Measurements from ENCODE around the gene SGCD.

SGCD gene

GRCh38 chr5:156803404-156803803 lies 476.4 kb downstream of the SGCD start:
- ChIA-PET CTCF (interaction anchor here (1.1 kb wide), 1 partner anchor 65 kb away, joined by 3 read pairs; no protein-coding TSS in a partner anchor), POLR2A (ENCODE audit: low non-redundant PET) (no interaction called here)
- DNase-seq (ENCODE audit: low spot score): no peak
- H3K27ac ChIP-seq: no peak overlapping the region
- no peak for TF ChIP-seq CTCF (conservative IDR thresholded peaks at IDR 0.05; ENCODE audit: low read depth)

GRCh38 chr5:156812959-156813358 lies 486.0 kb downstream of the SGCD start:
- no peak overlapping the region for H3K27ac ChIP-seq
- CTCF ChIA-PET: no interaction called here
- TF ChIP-seq CTCF (conservative IDR thresholded peaks at IDR 0.05; ENCODE audit: low read depth): no peak
- DNase-seq (ENCODE audit: low spot score): no peak
- POLR2A ChIA-PET (ENCODE audit: low non-redundant PET): no interaction called here

GRCh38 chr5:156815988-156816599 lies 489.1 kb downstream of the SGCD start:
- no peak for DNase-seq (ENCODE audit: low spot score)
- ChIA-PET CTCF (interaction anchor here (1.2 kb wide), 1 partner anchor 9 kb away, joined by 3 read pairs; no protein-coding TSS in a partner anchor), POLR2A (ENCODE audit: low non-redundant PET) (no interaction called here)
- peak; percentile 29; the same call in 1 of the 2 replicates for TF ChIP-seq CTCF (conservative IDR thresholded peaks at IDR 0.05; ENCODE audit: low read depth)
- H3K27ac ChIP-seq: no peak overlapping the region

All from RWPE1 (cell line).